ENCODE measurements around the gene TMEM72.
A peak's percentile ranks its signal among the peaks of the same experiment; 100 is the strongest.

The TMEM72 gene

GRCh38 chr10:44911081-44911540 is at the start of gene TMEM72:
TSS of gene TMEM72 (plus strand) at chr10:44911337. CDS start at chr10:44911513, 176 bp downstream.
- Histone ChIP-seq H3K4me3 (ENCODE audit: insufficient read length, low read depth) (no peak within 1 kb of the TSS), H3K36me3 (ENCODE audit: insufficient read depth, insufficient read length, low read length) (no peaks in the 10 kb centered on the region), H3K4me1 (ENCODE audit: insufficient read depth, insufficient read length) (peaks cover 18% of the 10 kb centered on the region), H3K9me3 (ENCODE audit: insufficient read depth, low read length) (no peaks in the 10 kb centered on the region), H3K27me3 (ENCODE audit: insufficient read depth, insufficient read length) (no peaks in the 10 kb centered on the region), H3K9ac (ENCODE audit: insufficient read length, low read depth) (peak within 1 kb of the TSS; percentile 57)
- DNase-seq (ENCODE audit: low read depth, low spot score), result peak; percentile 38
- TF ChIP-seq ZNF274 (IDR thresholded peaks at IDR 0.05; ENCODE audit: low read depth, low read length), result no peak
- no peak for TF ChIP-seq YY1 (IDR thresholded peaks at IDR 0.05; ENCODE audit: insufficient read depth, insufficient read length)
- TF ChIP-seq SUZ12 (IDR thresholded peaks at IDR 0.05; ENCODE audit: extremely low read depth, insufficient read depth, insufficient read length), result no peak

GRCh38 chr10:44862006-44862751 is 49.0 kb upstream of the TMEM72 start:
- H3K27me3 ChIP-seq (ENCODE audit: insufficient read depth, insufficient read length), result peaks cover 20% of the 10 kb centered on the region
- no peaks in the 10 kb centered on the region for H3K36me3 ChIP-seq (ENCODE audit: insufficient read depth, insufficient read length, low read length)
- no peak overlapping the region for H3K4me3 ChIP-seq (ENCODE audit: insufficient read length, low read depth)
- H3K9ac ChIP-seq (ENCODE audit: insufficient read length, low read depth), result no peak overlapping the region
- peaks cover 35% of the 10 kb centered on the region; the same call in 1 of the 2 replicates for H3K9me3 ChIP-seq (ENCODE audit: insufficient read depth, low read length)
- TF ChIP-seq YY1 (IDR thresholded peaks at IDR 0.05; ENCODE audit: insufficient read depth, insufficient read length) (no peak), ZNF274 (IDR thresholded peaks at IDR 0.05; ENCODE audit: low read depth, low read length) (no peak), SUZ12 (IDR thresholded peaks at IDR 0.05; ENCODE audit: extremely low read depth, insufficient read depth, insufficient read length) (no peak)
- DNase-seq (ENCODE audit: low read depth, low spot score), result no peak
- H3K4me1 ChIP-seq (ENCODE audit: insufficient read depth, insufficient read length), result peaks cover 16% of the 10 kb centered on the region

- no peaks in the 10 kb centered on the region for H3K36me3 ChIP-seq (ENCODE audit: insufficient read depth, insufficient read length, low read length)
- H3K27me3 ChIP-seq (ENCODE audit: insufficient read depth, insufficient read length), result peaks cover 20% of the 10 kb centered on the region
- TF ChIP-seq SUZ12 (IDR thresholded peaks at IDR 0.05; ENCODE audit: extremely low read depth, insufficient read depth, insufficient read length) (no peak), YY1 (IDR thresholded peaks at IDR 0.05; ENCODE audit: insufficient read depth, insufficient read length) (no peak), ZNF274 (IDR thresholded peaks at IDR 0.05; ENCODE audit: low read depth, low read length) (no peak)
- no peak overlapping the region for H3K4me3 ChIP-seq (ENCODE audit: insufficient read length, low read depth)
- no peak overlapping the region for H3K9ac ChIP-seq (ENCODE audit: insufficient read length, low read depth)
- DNase-seq (ENCODE audit: low read depth, low spot score), result no peak
- peaks cover 14% of the 10 kb centered on the region for H3K4me1 ChIP-seq (ENCODE audit: insufficient read depth, insufficient read length)
- H3K9me3 ChIP-seq (ENCODE audit: insufficient read depth, low read length), result peaks cover 35% of the 10 kb centered on the region; the same call in 1 of the 2 replicates
These were observed 48.2 kb upstream of the TMEM72 start for GRCh38 chr10:44862924-44863323.

- H3K9ac ChIP-seq (ENCODE audit: insufficient read length, low read depth), result no peak overlapping the region
- peaks cover 20% of the 10 kb centered on the region for H3K27me3 ChIP-seq (ENCODE audit: insufficient read depth, insufficient read length)
- peaks cover 12% of the 10 kb centered on the region for H3K4me1 ChIP-seq (ENCODE audit: insufficient read depth, insufficient read length)
- DNase-seq (ENCODE audit: low read depth, low spot score), result no peak
- TF ChIP-seq ZNF274 (IDR thresholded peaks at IDR 0.05; ENCODE audit: low read depth, low read length) (no peak), SUZ12 (IDR thresholded peaks at IDR 0.05; ENCODE audit: extremely low read depth, insufficient read depth, insufficient read length) (no peak), YY1 (IDR thresholded peaks at IDR 0.05; ENCODE audit: insufficient read depth, insufficient read length) (no peak)
- H3K36me3 ChIP-seq (ENCODE audit: insufficient read depth, insufficient read length, low read length), result no peaks in the 10 kb centered on the region
- no peak overlapping the region for H3K4me3 ChIP-seq (ENCODE audit: insufficient read length, low read depth)
- peaks cover 35% of the 10 kb centered on the region; the same call in 1 of the 2 replicates for H3K9me3 ChIP-seq (ENCODE audit: insufficient read depth, low read length)
These were observed 47.6 kb upstream of the TMEM72 start for GRCh38 chr10:44863344-44864047.

- DNase-seq (ENCODE audit: low read depth, low spot score), result no peak
- Histone ChIP-seq H3K9ac (ENCODE audit: insufficient read length, low read depth) (no peak overlapping the region), H3K4me3 (ENCODE audit: insufficient read length, low read depth) (no peak overlapping the region), H3K4me1 (ENCODE audit: insufficient read depth, insufficient read length) (peaks cover 12% of the 10 kb centered on the region), H3K9me3 (ENCODE audit: insufficient read depth, low read length) (peaks cover 33% of the 10 kb centered on the region; the same call in 1 of the 2 replicates), H3K27me3 (ENCODE audit: insufficient read depth, insufficient read length) (peaks cover 20% of the 10 kb centered on the region), H3K36me3 (ENCODE audit: insufficient read depth, insufficient read length, low read length) (no peaks in the 10 kb centered on the region)
- TF ChIP-seq ZNF274 (IDR thresholded peaks at IDR 0.05; ENCODE audit: low read depth, low read length) (no peak), SUZ12 (IDR thresholded peaks at IDR 0.05; ENCODE audit: extremely low read depth, insufficient read depth, insufficient read length) (no peak), YY1 (IDR thresholded peaks at IDR 0.05; ENCODE audit: insufficient read depth, insufficient read length) (no peak)
These were observed 47.1 kb upstream of the TMEM72 start for GRCh38 chr10:44864051-44864450.

- DNase-seq (ENCODE audit: low read depth, low spot score), result peak; percentile 61
- peaks cover 26% of the 10 kb centered on the region; the same call in 1 of the 2 replicates for H3K9me3 ChIP-seq (ENCODE audit: insufficient read depth, low read length)
- peaks cover 12% of the 10 kb centered on the region for H3K4me1 ChIP-seq (ENCODE audit: insufficient read depth, insufficient read length)
- H3K27me3 ChIP-seq (ENCODE audit: insufficient read depth, insufficient read length), result peaks cover 20% of the 10 kb centered on the region
- H3K4me3 ChIP-seq (ENCODE audit: insufficient read length, low read depth), result peak overlapping the region; percentile 46
- peak overlapping the region; percentile 77 for H3K9ac ChIP-seq (ENCODE audit: insufficient read length, low read depth)
- H3K36me3 ChIP-seq (ENCODE audit: insufficient read depth, insufficient read length, low read length), result no peaks in the 10 kb centered on the region
- TF ChIP-seq YY1 (IDR thresholded peaks at IDR 0.05; ENCODE audit: insufficient read depth, insufficient read length) (no peak), ZNF274 (IDR thresholded peaks at IDR 0.05; ENCODE audit: low read depth, low read length) (no peak), SUZ12 (IDR thresholded peaks at IDR 0.05; ENCODE audit: extremely low read depth, insufficient read depth, insufficient read length) (no peak)
These were observed 46.4 kb upstream of the TMEM72 start for GRCh38 chr10:44864637-44865288.
